HepG2 (cell line): ENCODE results near the gene NKAIN4. TPM values are rescaled to one million over a fixed set of nuclear protein-coding genes. Genes with fewer than 3 reads are reported as not detected.

Source experiments
- ATAC-seq: fragments of 200-7000 bp; cut with Tn5 transposase; 3 replicates; pipeline ENCODE4 v1.9.1; 2020; ENCODE audit warnings: mild to moderate bottlenecking, moderate library complexity
- BruUV-seq: library from RNA; stranded (reverse); fragments of 400-500 nt; replicated peaks from 2 replicates; lab custom pipeline; 2021; lab: Mats Ljungman, UMichigan
- CTCF ChIA-PET: fragments of 300-600 bp; formaldehyde crosslinking; extraction: SDS; loops from one replicate; lab custom pipeline; 2021; ENCODE audit warnings: low total read pairs, inconsistent platforms, low intra/inter-chr PET ratio; lab: Yijun Ruan, JAX
- POLR2A ChIA-PET: fragments of 350-600 bp; sonication (Branson Sonifier 250); formaldehyde crosslinking; loops from one replicate; lab custom pipeline; 2020; ENCODE audit warnings: antibody characterized with exemption, inconsistent platforms; lab: Yijun Ruan, JAX
- DNase-seq: peaks from one replicate; pipeline ENCODE4 v3.0.0-alpha.2; 2015; ENCODE audit warnings: low spot score
- FAIRE-seq: peaks from 3 replicates; lab custom pipeline; 2011; peaks lifted over from hg19 to GRCh38; lab: Jason Lieb, UNC
- H2AFZ ChIP-seq: one replicate; pipeline ENCODE4 v1.6.1; 2011; ENCODE audit warnings: low read length, inconsistent platforms
- H3K27ac ChIP-seq: fragments of 300-600 bp; 3 replicates; pipeline ENCODE4 v1.8.0; 2011; ENCODE audit warnings: mixed run types, mild to moderate bottlenecking, mixed read lengths, low read length, inconsistent platforms; ENCODE audit not compliant: insufficient read depth; ENCODE audit errors: extremely low read length
- H3K27me3 ChIP-seq, 2 experiments: fragments of 200-600 bp in 1 of 2; 2 replicates in 1 of 2; 3 replicates in 1 of 2; pipeline versions ENCODE4 v1.6.0 to v1.8.0; 2011; ENCODE audit warnings: low read length in 2 of 2, mild to moderate bottlenecking in 2 of 2, moderate library complexity in 2 of 2, inconsistent platforms in 1 of 2; ENCODE audit not compliant: insufficient read depth in 2 of 2, control insufficient read depth in 1 of 2
- H3K36me3 ChIP-seq, 2 experiments: fragments of 200-600 bp in 1 of 2; replicated peaks in 1 of 2; 2 replicates in 1 of 2; 3 replicates in 1 of 2; pipeline versions ENCODE4 v1.5.1 to v1.8.0; 2011; ENCODE audit warnings: low read length in 2 of 2, inconsistent platforms in 1 of 2; ENCODE audit not compliant: insufficient read depth in 2 of 2, control insufficient read depth in 1 of 2
- H3K4me1 ChIP-seq: 2 replicates; pipeline ENCODE4 v1.5.1; 2012; ENCODE audit warnings: low read length, inconsistent platforms; ENCODE audit not compliant: insufficient read depth
- H3K4me2 ChIP-seq: 2 replicates; pipeline ENCODE4 v1.6.0; 2011; ENCODE audit warnings: low read depth, low read length, inconsistent platforms
- H3K4me3 ChIP-seq, 3 experiments: fragments of 200-600 bp in 1 of 3; sonication (generic), shearing (Covaris generic) in 1 of 3; replicated peaks in 1 of 3; 2 replicates each; pipeline ENCODE4 v1.5.1; 2011 to 2016; ENCODE audit warnings: low read length in 3 of 3, inconsistent platforms in 2 of 3, low read depth in 2 of 3, mild to moderate bottlenecking in 2 of 3, control low read depth in 1 of 3, mixed read lengths in 1 of 3; ENCODE audit not compliant: insufficient read depth in 1 of 3
- H3K79me2 ChIP-seq: one replicate; pipeline ENCODE4 v1.6.1; 2011; ENCODE audit warnings: low read length, inconsistent platforms; ENCODE audit not compliant: insufficient read depth
- H3K9ac ChIP-seq: 2 replicates; pipeline ENCODE4 v1.6.0; 2011; ENCODE audit warnings: mild to moderate bottlenecking, low read depth, low read length, inconsistent platforms; ENCODE audit not compliant: insufficient read depth
- H3K9me3 ChIP-seq: 2 replicates; pipeline ENCODE4 v1.5.1; 2012; ENCODE audit warnings: mild to moderate bottlenecking, low read length
- H4K20me1 ChIP-seq: 2 replicates; pipeline ENCODE4 v1.6.0; 2011; ENCODE audit warnings: inconsistent platforms, mild to moderate bottlenecking, low read length, moderate library complexity; ENCODE audit not compliant: insufficient read depth
- CHD4 ChIP-seq: fragments of 200-600 bp; sonication (generic); IDR thresholded peaks from 2 replicates; pipeline ENCODE4 v1.7.0; 2017; ENCODE audit warnings: mild to moderate bottlenecking, low read length, borderline replicate concordance
- EEA1 ChIP-seq: sonication (generic); formaldehyde crosslinking; IDR thresholded peaks from 2 replicates; pipeline ENCODE4 v1.5.1; 2020; ENCODE audit warnings: mild to moderate bottlenecking, missing genetic modification reagents, borderline replicate concordance
- EZH2 ChIP-seq: conservative IDR thresholded peaks from 2 replicates; pipeline ENCODE4 v1.6.1; 2012; ENCODE audit warnings: mild to moderate bottlenecking, low read depth, low read length, moderate library complexity
- ISL2 ChIP-seq: sonication (generic); formaldehyde crosslinking; IDR thresholded peaks from 2 replicates; pipeline ENCODE4 v1.5.0; 2020; ENCODE audit warnings: missing genetic modification reagents
- SALL1 ChIP-seq: sonication (generic); formaldehyde crosslinking; IDR thresholded peaks from 2 replicates; pipeline ENCODE4 v1.8.0; 2022; ENCODE audit warnings: mild to moderate bottlenecking, missing genetic modification reagents
- ZMYM2 ChIP-seq: sonication (generic); formaldehyde crosslinking; IDR thresholded peaks from 2 replicates; pipeline ENCODE4 v1.8.0; 2022; ENCODE audit warnings: mild to moderate bottlenecking, missing genetic modification reagents
- ZNF430 ChIP-seq: sonication (generic); formaldehyde crosslinking; IDR thresholded peaks from 2 replicates; pipeline ENCODE4 v1.9.0; 2021; ENCODE audit warnings: mild to moderate bottlenecking, missing genetic modification reagents
- WGBS: methylation state at CpG from one replicate; pipeline ENCODE4 v1.1.6; 2017; ENCODE audit warnings: low lambda C conversion rate; 5-methylcytosine and 5-hydroxymethylcytosine counted together
- in situ Hi-C: cut with HindIII; loops from 2 replicates; pipeline ENCODE4 v1.10.0; 2017; ENCODE audit warnings: low pct_unique_long_range_greater_than_20kb; ENCODE audit not compliant: extremely low pct_ligation_motif_present
- intact Hi-C: fragments of 100-400 bp; cut with micrococcal nuclease; formaldehyde crosslinking; loops from one replicate; pipeline ENCODE4 v1.10.0; 2022; ENCODE audit not compliant: unreplicated experiment
- polyA plus RNA-seq, 8 experiments: library from polyadenylated mRNA; depleted of rRNA in 3 of 8; stranded (reverse) in 7 of 8; unstranded in 1 of 8; fragments of >200 nt; fragmentation: Illumina TruSeq in 4 of 8; extraction: Trizol in 4 of 8; gene quantifications; 2 replicates each; pipeline versions ENCODE4 v1.2.1 to v1.2.3, GENCODE V29; 2011 to 2016; ENCODE audit warnings: low read depth in 4 of 8, missing spikeins in 1 of 8, mixed read lengths in 1 of 8; ENCODE audit not compliant: insufficient read depth in 1 of 8
- total RNA-seq, 5 experiments: library from RNA; depleted of rRNA; stranded (reverse); fragments of >200 nt; fragmentation: Illumina TruSeq; extraction: Trizol; gene quantifications; 2 replicates each; pipeline ENCODE4 v1.2.3, GENCODE V29; 2016; ENCODE audit warnings: low read depth in 1 of 5
- TF ChIP-seq, protein P1 (sequence below): sonication (generic); formaldehyde crosslinking; IDR thresholded peaks from 2 replicates; pipeline ENCODE4 v1.4.0; 2020; ENCODE audit warnings: mild to moderate bottlenecking, missing genetic modification reagents
- TF ChIP-seq, protein P2 (sequence below): sonication (generic); formaldehyde crosslinking; IDR thresholded peaks from 2 replicates; pipeline ENCODE4 v1.5.0; 2020; ENCODE audit warnings: mild to moderate bottlenecking, missing genetic modification reagents, moderate library complexity
- TF ChIP-seq, protein P3 (sequence below): sonication (generic); formaldehyde crosslinking; IDR thresholded peaks from 2 replicates; pipeline ENCODE4 v1.5.0; 2020; ENCODE audit warnings: missing genetic modification reagents, mild to moderate bottlenecking, borderline replicate concordance

Gene NKAIN4
- total and polyA plus RNA-seq, 2 of the 13 experiments (the other 11 are each of a cell fraction or from before 2014, with no cell fraction given), result not detected

DNA sequence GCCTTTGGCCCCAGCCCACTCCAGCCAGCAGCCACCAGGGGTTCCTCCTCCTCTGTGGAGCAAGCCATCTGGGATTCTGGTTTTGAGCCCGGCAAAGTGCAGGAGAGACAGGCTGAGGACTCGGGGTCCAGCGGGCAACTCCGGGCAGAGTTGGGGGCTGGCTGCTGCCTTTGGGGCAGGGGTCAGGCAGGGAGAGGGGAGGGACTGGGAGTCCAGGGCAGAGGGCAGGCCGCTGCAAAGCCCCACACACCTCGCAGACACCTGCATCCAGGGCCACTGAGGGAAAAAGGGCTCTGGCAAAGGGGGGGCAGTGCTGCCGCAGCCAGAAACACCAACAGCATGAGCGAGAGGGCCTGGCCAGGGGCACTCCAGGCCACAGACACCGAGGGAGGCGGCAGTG, 9.8 kb downstream of the NKAIN4 start:
- 31% methylated on average over 7 of the region's 10 CpGs for WGBS
- no peaks in the 10 kb centered on the region for H3K9me3 ChIP-seq
- no peak overlapping the region for H3K4me3 ChIP-seq
- no peak overlapping the region for H3K9ac ChIP-seq
- in situ Hi-C loops, result no loop called here
- POLR2A ChIA-PET, result no interaction called here
- no peak overlapping the region for H2AFZ ChIP-seq
- no TSS peak for BruUV-seq
- FAIRE-seq (no peak), ATAC-seq (no peak), DNase-seq (no peak)
- peaks cover 27 to 83% of the 10 kb centered on the region in 2 experiments for H3K27me3 ChIP-seq
- TF ChIP-seq EEA1 (no peak), ISL2 (CRISPR knock-in tag) (no peak), ZNF430 (no peak), CHD4 (no peak), EZH2 (0 out of 2 replicates have a peak, but pooled peaks have one; percentile 39), ZMYM2 (no peak), SALL1 (CRISPR knock-in tag) (0 out of 2 replicates have a peak, but pooled peaks have one; percentile 10)
- TF ChIP-seq, protein P1, sequence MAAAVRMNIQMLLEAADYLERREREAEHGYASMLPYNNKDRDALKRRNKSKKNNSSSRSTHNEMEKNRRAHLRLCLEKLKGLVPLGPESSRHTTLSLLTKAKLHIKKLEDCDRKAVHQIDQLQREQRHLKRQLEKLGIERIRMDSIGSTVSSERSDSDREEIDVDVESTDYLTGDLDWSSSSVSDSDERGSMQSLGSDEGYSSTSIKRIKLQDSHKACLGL (CRISPR knock-in tag), result peak; percentile 37; the same call in 1 of the 2 replicates
- TF ChIP-seq, protein P2, sequence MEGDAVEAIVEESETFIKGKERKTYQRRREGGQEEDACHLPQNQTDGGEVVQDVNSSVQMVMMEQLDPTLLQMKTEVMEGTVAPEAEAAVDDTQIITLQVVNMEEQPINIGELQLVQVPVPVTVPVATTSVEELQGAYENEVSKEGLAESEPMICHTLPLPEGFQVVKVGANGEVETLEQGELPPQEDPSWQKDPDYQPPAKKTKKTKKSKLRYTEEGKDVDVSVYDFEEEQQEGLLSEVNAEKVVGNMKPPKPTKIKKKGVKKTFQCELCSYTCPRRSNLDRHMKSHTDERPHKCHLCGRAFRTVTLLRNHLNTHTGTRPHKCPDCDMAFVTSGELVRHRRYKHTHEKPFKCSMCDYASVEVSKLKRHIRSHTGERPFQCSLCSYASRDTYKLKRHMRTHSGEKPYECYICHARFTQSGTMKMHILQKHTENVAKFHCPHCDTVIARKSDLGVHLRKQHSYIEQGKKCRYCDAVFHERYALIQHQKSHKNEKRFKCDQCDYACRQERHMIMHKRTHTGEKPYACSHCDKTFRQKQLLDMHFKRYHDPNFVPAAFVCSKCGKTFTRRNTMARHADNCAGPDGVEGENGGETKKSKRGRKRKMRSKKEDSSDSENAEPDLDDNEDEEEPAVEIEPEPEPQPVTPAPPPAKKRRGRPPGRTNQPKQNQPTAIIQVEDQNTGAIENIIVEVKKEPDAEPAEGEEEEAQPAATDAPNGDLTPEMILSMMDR (CRISPR knock-in tag), result 0 out of 2 replicates have a peak, but pooled peaks have one; percentile 23
- TF ChIP-seq, protein P3, sequence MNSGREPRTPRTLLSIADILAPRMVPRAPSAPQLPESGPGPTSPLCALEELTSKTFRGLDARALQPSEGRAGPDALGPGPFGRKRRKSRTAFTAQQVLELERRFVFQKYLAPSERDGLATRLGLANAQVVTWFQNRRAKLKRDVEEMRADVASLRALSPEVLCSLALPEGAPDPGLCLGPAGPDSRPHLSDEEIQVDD (CRISPR knock-in tag), result no peak
- H3K79me2 ChIP-seq, result no peaks in the 10 kb centered on the region
- no peak overlapping the region for H3K4me2 ChIP-seq
- CTCF ChIA-PET, result no interaction called here
- H3K36me3 ChIP-seq, result no peaks in the 10 kb centered on the region
- H3K27ac ChIP-seq, result no peak overlapping the region
- H4K20me1 ChIP-seq, result no peaks in the 10 kb centered on the region; the same call in 1 of the 2 replicates
- peaks cover 13% of the 10 kb centered on the region for H3K4me1 ChIP-seq
- intact Hi-C loops, result loop anchor here (10.0 kb wide), 1 partner anchor 190 kb away; no protein-coding TSS in a partner anchor
